ENCODE results near the gene PSD2. TPM values are rescaled to one million over a fixed set of nuclear protein-coding genes. Genes with fewer than 3 reads are reported as not detected.

The PSD2 gene
- total RNA-seq, 1 donor from 2014 or later: not detected

GRCh38 chr5:139849501-139849900, 53.9 kb downstream of the PSD2 start:
- no peak overlapping the region for H3K4me3 ChIP-seq (ENCODE audit: low read depth, low read length)
- no peak for DNase-seq (ENCODE audit: low read depth)
- TF ChIP-seq CTCF (conservative IDR thresholded peaks at IDR 0.05; ENCODE audit: low read depth, low read length): no peak

DNA sequence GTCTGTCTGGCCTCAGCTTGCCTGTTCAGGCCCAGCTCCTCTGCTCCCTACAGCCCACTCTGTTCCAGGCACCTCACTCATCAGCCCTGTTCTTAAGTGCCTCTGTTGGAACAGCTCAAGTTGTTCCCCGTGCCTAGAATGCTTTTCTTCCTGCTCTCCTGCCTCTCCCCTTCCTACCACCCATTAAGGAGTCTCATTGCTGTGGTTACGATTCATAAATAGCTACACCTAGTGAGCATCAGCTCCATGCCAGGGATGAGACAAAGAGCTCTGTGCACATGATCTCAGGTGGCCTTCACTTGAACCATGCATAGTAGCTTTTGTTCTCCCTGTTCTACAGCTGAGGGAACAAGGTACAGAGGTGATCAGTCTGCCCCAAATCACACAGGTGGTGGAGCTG, 54.3 kb downstream of the PSD2 start:
- H3K4me3 ChIP-seq (ENCODE audit: low read depth, low read length): no peak overlapping the region
- no peak for DNase-seq (ENCODE audit: low read depth)
- TF ChIP-seq CTCF (conservative IDR thresholded peaks at IDR 0.05; ENCODE audit: low read depth, low read length): no peak

- no peak for DNase-seq (ENCODE audit: low read depth)
- H3K4me3 ChIP-seq (ENCODE audit: low read depth, low read length): no peak overlapping the region
- no peak for TF ChIP-seq CTCF (conservative IDR thresholded peaks at IDR 0.05; ENCODE audit: low read depth, low read length)
These were observed 54.9 kb downstream of the PSD2 start for GRCh38 chr5:139850423-139851016.

- no peak for DNase-seq (ENCODE audit: low read depth)
- TF ChIP-seq CTCF (conservative IDR thresholded peaks at IDR 0.05; ENCODE audit: low read depth, low read length): no peak
- H3K4me3 ChIP-seq (ENCODE audit: low read depth, low read length): no peak overlapping the region
These were observed 56.0 kb downstream of the PSD2 start for GRCh38 chr5:139851558-139851957.

DNA sequence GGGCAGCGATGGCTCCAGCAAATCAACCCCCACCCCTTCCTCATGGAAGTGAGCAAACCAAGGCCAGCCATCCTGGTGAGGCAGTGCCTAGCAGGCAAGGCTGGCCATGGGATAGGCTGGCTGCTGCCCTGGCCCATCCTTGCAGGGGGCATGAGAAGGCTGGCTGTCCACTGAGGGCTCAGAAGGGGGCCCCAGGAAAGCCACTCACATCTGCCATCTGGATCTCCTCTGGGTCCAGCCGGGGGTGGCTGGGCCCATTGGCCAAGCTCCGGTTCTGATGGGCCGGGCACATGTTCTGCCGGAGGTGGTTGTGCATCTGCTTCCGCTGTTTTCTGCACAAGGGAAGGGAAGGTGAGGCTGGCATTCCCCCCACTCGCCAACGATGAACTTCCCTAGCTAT, 57.1 kb downstream of the PSD2 start:
- no peak overlapping the region for H3K4me3 ChIP-seq (ENCODE audit: low read depth, low read length)
- no peak for DNase-seq (ENCODE audit: low read depth)
- no peak for TF ChIP-seq CTCF (conservative IDR thresholded peaks at IDR 0.05; ENCODE audit: low read depth, low read length)

- DNase-seq (ENCODE audit: low read depth): no peak
- TF ChIP-seq CTCF (conservative IDR thresholded peaks at IDR 0.05; ENCODE audit: low read depth, low read length): no peak
- no peak overlapping the region for H3K4me3 ChIP-seq (ENCODE audit: low read depth, low read length)
These were observed 58.5 kb downstream of the PSD2 start for GRCh38 chr5:139854029-139854605.

GRCh38 chr5:139854953-139855352, 59.3 kb downstream of the PSD2 start:
- no peak overlapping the region for H3K4me3 ChIP-seq (ENCODE audit: low read depth, low read length)
- no peak for TF ChIP-seq CTCF (conservative IDR thresholded peaks at IDR 0.05; ENCODE audit: low read depth, low read length)
- DNase-seq (ENCODE audit: low read depth): no peak
